ENCODE results near the gene SMCO2. TPM values are rescaled to one million over a fixed set of nuclear protein-coding genes. Genes with fewer than 3 reads are reported as not detected.

SMCO2 gene
- total and polyA plus RNA-seq, 9 of the 15 experiments (the other 6 are each of a cell fraction or from before 2014, with no cell fraction given): not detected

GRCh38 chr12:27511723-27512045 is 65.1 kb downstream of the SMCO2 start:
- Histone ChIP-seq H3K4me2 (ENCODE audit: insufficient read depth, low read length) (no peak overlapping the region), H3K27ac (ENCODE audit: extremely low read depth, low read depth, low read length) (no peak overlapping the region), H3K36me3 (ENCODE audit: control insufficient read depth, insufficient read depth, low read length) (no peaks in the 10 kb centered on the region), H3K4me1 (replicated peaks in 1 of 2; ENCODE audit: control insufficient read depth in 2 of 2, insufficient read depth in 2 of 2, low read length in 2 of 2) (no peaks in the 10 kb centered on the region), H3K9ac (ENCODE audit: insufficient read depth in 1 of 2, low read depth in 2 of 2, low read length in 2 of 2) (no peak overlapping the region), H2AFZ (ENCODE audit: low read depth, low read length) (no peak overlapping the region), H3K27me3 (ENCODE audit: control insufficient read depth in 2 of 2, insufficient read depth in 2 of 2, low read length in 2 of 2) (peaks cover 6 to 16% of the 10 kb centered on the region in 2 experiments; a peak in 4 of 5 replicates), H4K20me1 (replicated peaks; ENCODE audit: control insufficient read depth, insufficient read depth, low read length) (no peaks in the 10 kb centered on the region), H3K4me3 (no peak overlapping the region), H3K9me1 (ENCODE audit: control insufficient read depth, insufficient read depth, low read length) (no peaks in the 10 kb centered on the region), H3K9me3 (replicated peaks; ENCODE audit: control insufficient read depth, insufficient read depth, low read depth, low read length) (no peaks in the 10 kb centered on the region), H3K79me2 (ENCODE audit: control insufficient read depth, insufficient read depth, low read length) (no peaks in the 10 kb centered on the region)
- TF ChIP-seq ESRRA (IDR thresholded peaks at IDR 0.05; ENCODE audit: borderline replicate concordance, low read depth) (no peak), NFIX (CRISPR knock-in tag; IDR thresholded peaks at IDR 0.05; ENCODE audit: low read depth) (no peak), ZNF347 (CRISPR knock-in tag; IDR thresholded peaks at IDR 0.05; ENCODE audit: low read depth) (no peak), ADNP (tag; IDR thresholded peaks at IDR 0.05) (no peak), ZNF212 (CRISPR knock-in tag; IDR thresholded peaks at IDR 0.05) (no peak), SETDB1 (IDR thresholded peaks at IDR 0.05; ENCODE audit: low read length) (no peak), ZNF140 (CRISPR knock-in tag; IDR thresholded peaks at IDR 0.05) (no peak), ZBTB17 (CRISPR knock-in tag; IDR thresholded peaks at IDR 0.05) (no peak), NCOA4 (IDR thresholded peaks at IDR 0.05; ENCODE audit: partially characterized antibody) (no peak), ZNF41 (CRISPR knock-in tag; conservative IDR thresholded peaks at IDR 0.05) (no peak), KLF16 (IDR thresholded peaks at IDR 0.05) (no peak), ATF7 (IDR thresholded peaks at IDR 0.05) (no peak), SNAPC5 (CRISPR knock-in tag; IDR thresholded peaks at IDR 0.05) (no peak), STAG1 (CRISPR knock-in tag; IDR thresholded peaks at IDR 0.05; ENCODE audit: borderline replicate concordance) (no peak), ZNF592 (IDR thresholded peaks at IDR 0.05) (no peak), HBP1 (CRISPR knock-in tag; IDR thresholded peaks at IDR 0.05) (no peak), CREB1 (IDR thresholded peaks at IDR 0.05) (no peak), CREB1 (CRISPR knock-in tag; IDR thresholded peaks at IDR 0.05) (no peak)
- TF ChIP-seq, protein P1, sequence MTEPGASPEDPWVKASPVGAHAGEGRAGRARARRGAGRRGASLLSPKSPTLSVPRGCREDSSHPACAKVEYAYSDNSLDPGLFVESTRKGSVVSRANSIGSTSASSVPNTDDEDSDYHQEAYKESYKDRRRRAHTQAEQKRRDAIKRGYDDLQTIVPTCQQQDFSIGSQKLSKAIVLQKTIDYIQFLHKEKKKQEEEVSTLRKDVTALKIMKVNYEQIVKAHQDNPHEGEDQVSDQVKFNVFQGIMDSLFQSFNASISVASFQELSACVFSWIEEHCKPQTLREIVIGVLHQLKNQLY (CRISPR knock-in tag; conservative IDR thresholded peaks at IDR 0.05): no peak
- no peak for FAIRE-seq
- no peak for DNase-seq (ENCODE audit: extremely low read depth in 1 of 4, low spot score in 3 of 4)
- ChIA-PET POLR2A (no interaction called here), CTCF (ENCODE audit: low intra/inter-chr PET ratio) (no interaction called here)
- 0% methylated on average over 3 of the region's 3 CpGs for WGBS (ENCODE audit: insufficient coverage, low coverage, missing lambda C conversion rate)
- intact Hi-C loops (cut with micrococcal nuclease) (no loop called here), in situ Hi-C loops (cut with MboI) (no loop called here)
- no TSS peak for BruUV-seq (replicated peaks)
- ATAC-seq: no peak

All from K562 (cell line).